Gastrocnemius medialis (tissue), 4 donors: ENCODE measurements around the gene PHETA2. TPM values are rescaled to one million over a fixed set of nuclear protein-coding genes. Genes with fewer than 3 reads are reported as not detected.
A peak's percentile ranks its signal among the peaks of the same experiment; 100 is the strongest.

Source experiments
- ATAC-seq, 2 donors: fragments of 150-250 bp; one replicate each; pipeline ENCODE4 v1.9.1; 2016
- DNase-seq, 2 donors: peaks; one replicate each; pipeline ENCODE4 v3.0.0-alpha.2; 2019
- H3K27ac ChIP-seq, 4 donors: fragments of 200-600 bp; sonication (generic); 1 replicate in 1 of 4; 2 replicates in 3 of 4; pipeline ENCODE4 v1.5.1; 2016 to 2018; ENCODE audit warnings: mild to moderate bottlenecking in 2 of 4, moderate library complexity in 1 of 4
- H3K27me3 ChIP-seq, 3 donors: fragments of 200-600 bp; sonication (generic) in 2 of 3; 1 replicate in 1 of 3; 2 replicates in 2 of 3; pipeline versions ENCODE4 v1.5.1 to v1.6.0; 2016 to 2019; ENCODE audit warnings: mild to moderate bottlenecking in 1 of 3, moderate library complexity in 1 of 3
- H3K36me3 ChIP-seq, 2 donors: fragments of 200-600 bp; sonication (generic) in 1 of 2; one replicate each; pipeline ENCODE4 v1.5.1; 2017 to 2018
- H3K4me1 ChIP-seq, 2 donors: fragments of 200-600 bp; sonication (generic) in 1 of 2; one replicate each; pipeline ENCODE4 v1.5.1; 2016 to 2017; ENCODE audit warnings: mild to moderate bottlenecking in 2 of 2
- H3K4me3 ChIP-seq, 4 donors: fragments of 200-600 bp; sonication (generic) in 3 of 4; 1 replicate in 1 of 4; 2 replicates in 3 of 4; pipeline ENCODE4 v1.5.1; 2016 to 2019; ENCODE audit warnings: mild to moderate bottlenecking in 2 of 4
- H3K9me3 ChIP-seq, 3 donors: fragments of 200-600 bp; sonication (generic) in 2 of 3; 1 replicate in 1 of 3; 2 replicates in 2 of 3; pipeline ENCODE4 v1.5.1; 2016 to 2019
- POLR2A ChIP-seq, 2 donors: fragments of 450-650 bp; IDR thresholded peaks; one replicate each; pipeline ENCODE4 v1.6.1; 2017; ENCODE audit warnings: antibody characterized with exemption in 2 of 2, mild to moderate bottlenecking in 2 of 2, moderate library complexity in 2 of 2
- in situ Hi-C, 4 donors: fragments of 200-750 bp; cut with MboI; loops; one replicate each; pipeline versions ENCODE4 v1.15.0 to v1.8.0; 2017; ENCODE audit warnings: low sequenced_read_pairs in 4 of 4
- intact Hi-C: fragments of 100-400 bp; cut with DNase I; formaldehyde crosslinking; loops from one replicate; pipeline ENCODE4 v1.15.1; 2023; ENCODE audit warnings: low total_unique reads
- total RNA-seq, 4 donors: library from RNA; depleted of rRNA; stranded (reverse); fragments of >200 nt; gene quantifications; one replicate each; pipeline versions ENCODE4 v1.1.0 to v1.2.3, GENCODE V29; 2016
- TF ChIP-seq, protein P1 (sequence below), 5 experiments: fragments of 450-650 bp in 3 of 5; fragments of 200-600 bp in 2 of 5; sonication (generic) in 2 of 5; IDR thresholded peaks in 4 of 5; conservative IDR thresholded peaks in 1 of 5; 1 replicate in 4 of 5; 2 replicates in 1 of 5; pipeline ENCODE4 v1.5.1; 2016 to 2019; ENCODE audit warnings: antibody characterized with exemption in 5 of 5, mild to moderate bottlenecking in 3 of 5, moderate library complexity in 3 of 5

PHETA2 gene
- total RNA-seq, 4 donors from 2014 or later: 1.8 to 3.1 (median 2.1) TPM

DNA sequence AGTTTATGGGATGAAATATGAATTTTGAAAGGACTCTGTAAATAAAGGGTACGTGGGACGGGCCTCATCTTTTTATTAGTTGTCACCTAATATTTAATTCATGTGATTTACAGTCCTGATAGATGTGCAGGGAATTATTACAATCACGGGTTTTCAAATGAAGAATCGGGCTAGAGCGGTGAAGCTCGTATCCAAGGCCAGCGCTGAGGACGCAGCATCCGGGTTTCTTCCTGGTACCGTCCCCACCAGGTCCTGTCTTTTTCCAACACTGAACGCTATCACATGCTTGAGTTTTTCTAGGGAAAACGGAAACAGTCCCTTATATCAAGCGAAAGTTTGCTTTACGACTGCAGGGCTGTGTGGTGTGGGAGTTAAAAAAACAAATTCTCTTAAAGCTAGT, 6.2 kb downstream of the PHETA2 start:
- Histone ChIP-seq H3K4me3 (peak overlapping the region; percentile 69 to 89 (median 86)), H3K36me3 (peaks cover 0 to 22% of the 10 kb centered on the region in 2 donors), H3K27me3 (no peaks in the 10 kb centered on the region), H3K27ac (peak overlapping the region; percentile 95 to 100 (median 100)), H3K4me1 (peaks cover 30 to 35% of the 10 kb centered on the region in 2 donors), H3K9me3 (no peaks in the 10 kb centered on the region)
- intact Hi-C loops: loop anchor here (2.0 to 10.0 kb wide), 2 partner anchors 391 to 795 kb away; partner anchors contain the start of genes RANGAP1 and SNU13
- in situ Hi-C loops: loop anchor here in 1 of 4 donors (25.0 kb wide), 1 partner anchor 357 kb away; the partner anchor contains the start of gene NFAM1
- TF ChIP-seq, protein P1, sequence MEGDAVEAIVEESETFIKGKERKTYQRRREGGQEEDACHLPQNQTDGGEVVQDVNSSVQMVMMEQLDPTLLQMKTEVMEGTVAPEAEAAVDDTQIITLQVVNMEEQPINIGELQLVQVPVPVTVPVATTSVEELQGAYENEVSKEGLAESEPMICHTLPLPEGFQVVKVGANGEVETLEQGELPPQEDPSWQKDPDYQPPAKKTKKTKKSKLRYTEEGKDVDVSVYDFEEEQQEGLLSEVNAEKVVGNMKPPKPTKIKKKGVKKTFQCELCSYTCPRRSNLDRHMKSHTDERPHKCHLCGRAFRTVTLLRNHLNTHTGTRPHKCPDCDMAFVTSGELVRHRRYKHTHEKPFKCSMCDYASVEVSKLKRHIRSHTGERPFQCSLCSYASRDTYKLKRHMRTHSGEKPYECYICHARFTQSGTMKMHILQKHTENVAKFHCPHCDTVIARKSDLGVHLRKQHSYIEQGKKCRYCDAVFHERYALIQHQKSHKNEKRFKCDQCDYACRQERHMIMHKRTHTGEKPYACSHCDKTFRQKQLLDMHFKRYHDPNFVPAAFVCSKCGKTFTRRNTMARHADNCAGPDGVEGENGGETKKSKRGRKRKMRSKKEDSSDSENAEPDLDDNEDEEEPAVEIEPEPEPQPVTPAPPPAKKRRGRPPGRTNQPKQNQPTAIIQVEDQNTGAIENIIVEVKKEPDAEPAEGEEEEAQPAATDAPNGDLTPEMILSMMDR (IDR thresholded peaks at IDR 0.05 in 4 of 5, conservative IDR thresholded peaks at IDR 0.05 in 1 of 5): no peak
- no peak for TF ChIP-seq POLR2A (IDR thresholded peaks at IDR 0.05)
- no peak for DNase-seq
- ATAC-seq: peak; percentile 25 to 26

DNA sequence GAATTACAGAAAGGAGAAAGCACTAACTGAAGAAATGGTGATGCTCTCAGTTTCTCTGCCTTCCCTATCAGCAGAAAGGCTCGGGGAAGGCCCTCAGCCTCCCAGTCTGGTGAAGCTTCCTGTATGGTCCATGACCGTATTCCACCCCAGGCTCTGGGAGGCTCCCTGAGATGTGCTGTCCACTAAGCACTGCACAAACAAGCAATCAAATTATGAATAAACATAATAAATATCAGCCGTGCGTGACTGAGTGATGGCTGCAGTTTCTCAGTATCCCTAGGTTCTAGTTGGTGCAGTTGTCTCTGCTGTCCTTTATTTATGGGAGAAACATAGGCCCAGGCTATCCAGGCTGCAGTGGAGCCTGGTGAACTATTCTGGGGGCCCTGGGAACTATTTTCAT, 9.1 kb downstream of the PHETA2 start:
- Histone ChIP-seq H3K27ac (peak overlapping the region in 3 of 4 donors; percentile 20 to 46 (median 22)), H3K9me3 (no peaks in the 10 kb centered on the region), H3K36me3 (peaks cover 0 to 46% of the 10 kb centered on the region in 2 donors), H3K4me3 (no peak overlapping the region), H3K27me3 (no peaks in the 10 kb centered on the region), H3K4me1 (peaks cover 31 to 45% of the 10 kb centered on the region in 2 donors)
- DNase-seq: no peak
- ATAC-seq: no peak
- in situ Hi-C loops (loop anchor here in 1 of 4 donors (25.0 kb wide), 1 partner anchor 354 kb away; the partner anchor contains the start of gene NFAM1), intact Hi-C loops (loop anchor here (10.0 kb wide), 1 partner anchor 798 kb away; the partner anchor contains the start of gene RANGAP1)
- TF ChIP-seq POLR2A (IDR thresholded peaks at IDR 0.05): no peak
- TF ChIP-seq, protein P1 (IDR thresholded peaks at IDR 0.05 in 4 of 5, conservative IDR thresholded peaks at IDR 0.05 in 1 of 5): no peak

DNA sequence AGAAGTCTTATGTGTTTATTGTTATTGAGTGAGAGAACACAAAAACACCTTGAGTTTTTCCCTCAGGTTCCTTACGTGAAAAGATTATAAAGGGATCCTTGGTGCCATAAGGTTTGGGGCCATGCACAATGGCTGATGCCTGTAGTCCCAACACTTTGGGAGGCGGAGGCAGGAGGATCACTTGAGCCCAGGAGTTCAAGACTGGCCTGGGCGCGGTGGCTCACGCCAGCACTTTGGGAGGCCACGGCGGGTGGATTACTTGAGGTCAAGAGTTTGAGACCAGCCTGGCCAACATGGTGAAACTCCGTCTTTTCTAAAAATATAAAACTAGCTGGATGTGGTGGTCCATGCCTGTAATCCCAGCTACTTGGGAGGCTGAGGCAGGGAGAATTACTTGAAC, 10.8 kb downstream of the PHETA2 start:
- DNase-seq: no peak
- H3K27ac ChIP-seq: peak overlapping the region in 2 of 4 donors; percentile 14 to 27
- peaks cover 33 to 47% of the 10 kb centered on the region in 2 donors for H3K4me1 ChIP-seq
- intact Hi-C loops (loop anchor here (10.0 kb wide), 1 partner anchor 800 kb away; the partner anchor contains the start of gene RANGAP1), in situ Hi-C loops (loop anchor here in 1 of 4 donors (25.0 kb wide), 1 partner anchor 352 kb away; the partner anchor contains the start of gene NFAM1)
- no peaks in the 10 kb centered on the region for H3K27me3 ChIP-seq
- TF ChIP-seq, protein P1 (IDR thresholded peaks at IDR 0.05 in 4 of 5, conservative IDR thresholded peaks at IDR 0.05 in 1 of 5): no peak
- TF ChIP-seq POLR2A (IDR thresholded peaks at IDR 0.05): no peak
- no peak overlapping the region for H3K4me3 ChIP-seq
- no peak for ATAC-seq
- peaks cover 0 to 46% of the 10 kb centered on the region in 2 donors for H3K36me3 ChIP-seq
- H3K9me3 ChIP-seq: no peaks in the 10 kb centered on the region

DNA sequence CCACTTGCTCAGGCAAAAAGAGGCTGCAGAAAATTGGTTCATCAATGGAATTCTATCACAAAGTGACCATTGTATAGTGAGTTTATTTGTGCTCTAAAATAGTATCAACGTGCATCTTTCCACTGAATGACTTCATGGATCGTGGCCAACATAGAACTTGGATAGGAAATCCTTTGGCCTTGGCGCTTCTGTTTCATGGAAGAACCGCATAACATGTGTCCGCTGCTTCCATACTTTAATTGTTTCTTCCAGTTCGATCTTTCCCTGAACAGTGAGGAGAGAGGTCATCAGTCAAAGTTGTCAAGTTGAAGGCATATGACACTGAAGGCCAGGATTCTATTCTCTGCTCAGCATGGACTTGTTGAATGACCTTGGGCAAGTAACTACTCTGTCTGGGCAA, 12.0 kb downstream of the PHETA2 start:
- in situ Hi-C loops (loop anchor here in 1 of 4 donors (25.0 kb wide), 1 partner anchor 351 kb away; the partner anchor contains the start of gene NFAM1), intact Hi-C loops (loop anchor here (10.0 kb wide), 1 partner anchor 801 kb away; the partner anchor contains the start of gene RANGAP1)
- no peak for TF ChIP-seq POLR2A (IDR thresholded peaks at IDR 0.05)
- TF ChIP-seq, protein P1 (IDR thresholded peaks at IDR 0.05 in 4 of 5, conservative IDR thresholded peaks at IDR 0.05 in 1 of 5): no peak
- Histone ChIP-seq H3K27ac (peak overlapping the region; percentile 6 to 57 (median 32)), H3K36me3 (peaks cover 0 to 46% of the 10 kb centered on the region in 2 donors), H3K4me3 (no peak overlapping the region), H3K9me3 (no peaks in the 10 kb centered on the region), H3K27me3 (no peaks in the 10 kb centered on the region), H3K4me1 (peaks cover 26 to 43% of the 10 kb centered on the region in 2 donors)
- ATAC-seq (no peak), DNase-seq (no peak)
